Uterus (tissue), 4 donors: ENCODE data around the gene SLC48A1. TPM values are rescaled to one million over a fixed set of nuclear protein-coding genes. Genes with fewer than 3 reads are reported as not detected.

Experiments
- DNase-seq, 2 donors: peaks; one replicate each; pipeline ENCODE4 v3.0.0-alpha.2; 2019 to 2020
- H3K27ac ChIP-seq, 2 donors: fragments of 200-600 bp; sonication (generic); 1 replicate in 1 of 2; 2 replicates in 1 of 2; pipeline ENCODE4 v1.5.1; 2016 to 2018
- H3K27me3 ChIP-seq, 2 donors: fragments of 200-600 bp; sonication (generic); one replicate each; pipeline ENCODE4 v1.5.1; 2018 to 2019; ENCODE audit warnings: control low read depth in 1 of 2
- H3K36me3 ChIP-seq, 2 donors: fragments of 200-600 bp; sonication (generic); one replicate each; pipeline ENCODE4 v1.5.1; 2019; ENCODE audit warnings: control low read depth in 1 of 2
- H3K4me1 ChIP-seq, 2 donors: fragments of 200-600 bp; sonication (generic); one replicate each; pipeline ENCODE4 v1.5.1; 2018 to 2019; ENCODE audit warnings: control low read depth in 1 of 2
- H3K4me3 ChIP-seq, 2 donors: fragments of 200-600 bp; sonication (generic); 1 replicate in 1 of 2; 2 replicates in 1 of 2; pipeline ENCODE4 v1.5.1; 2018 to 2019; ENCODE audit warnings: mild to moderate bottlenecking in 1 of 2
- H3K9me3 ChIP-seq, 2 donors: fragments of 200-600 bp; sonication (generic); one replicate each; pipeline ENCODE4 v1.5.1; 2019; ENCODE audit warnings: control low read depth in 1 of 2
- CTCF ChIP-seq, 4 experiments: fragments of 200-600 bp in 2 of 4; fragments of 450-650 bp in 2 of 4; sonication (generic) in 2 of 4; IDR thresholded peaks; one replicate each; pipeline ENCODE4 v1.5.1; 2016 to 2019; ENCODE audit warnings: antibody characterized with exemption in 4 of 4, mild to moderate bottlenecking in 2 of 4, moderate library complexity in 1 of 4
- POLR2A ChIP-seq, 2 donors: fragments of 450-650 bp; IDR thresholded peaks; one replicate each; pipeline ENCODE4 v1.6.1; 2016; ENCODE audit warnings: antibody characterized with exemption in 2 of 2, mild to moderate bottlenecking in 1 of 2, moderate library complexity in 1 of 2
- intact Hi-C: fragments of 100-400 bp; cut with DNase I; formaldehyde crosslinking; loops from one replicate; pipeline ENCODE4 v1.15.1; 2023; ENCODE audit warnings: low total_unique reads
- total RNA-seq, 4 donors: library from RNA; depleted of rRNA in 3 of 4; stranded (reverse); fragments of >200 nt in 3 of 4; gene quantifications; one replicate each; pipeline versions ENCODE4 v1.1.0 to v1.2.4, GENCODE V29; 2014 to 2023
- donor health status: DM: yes; HTN: yes; CAD: no.

The SLC48A1 gene
- total RNA-seq, 4 donors from 2014 or later, result 1.3 to 50.5 (median 15.4) TPM

DNA sequence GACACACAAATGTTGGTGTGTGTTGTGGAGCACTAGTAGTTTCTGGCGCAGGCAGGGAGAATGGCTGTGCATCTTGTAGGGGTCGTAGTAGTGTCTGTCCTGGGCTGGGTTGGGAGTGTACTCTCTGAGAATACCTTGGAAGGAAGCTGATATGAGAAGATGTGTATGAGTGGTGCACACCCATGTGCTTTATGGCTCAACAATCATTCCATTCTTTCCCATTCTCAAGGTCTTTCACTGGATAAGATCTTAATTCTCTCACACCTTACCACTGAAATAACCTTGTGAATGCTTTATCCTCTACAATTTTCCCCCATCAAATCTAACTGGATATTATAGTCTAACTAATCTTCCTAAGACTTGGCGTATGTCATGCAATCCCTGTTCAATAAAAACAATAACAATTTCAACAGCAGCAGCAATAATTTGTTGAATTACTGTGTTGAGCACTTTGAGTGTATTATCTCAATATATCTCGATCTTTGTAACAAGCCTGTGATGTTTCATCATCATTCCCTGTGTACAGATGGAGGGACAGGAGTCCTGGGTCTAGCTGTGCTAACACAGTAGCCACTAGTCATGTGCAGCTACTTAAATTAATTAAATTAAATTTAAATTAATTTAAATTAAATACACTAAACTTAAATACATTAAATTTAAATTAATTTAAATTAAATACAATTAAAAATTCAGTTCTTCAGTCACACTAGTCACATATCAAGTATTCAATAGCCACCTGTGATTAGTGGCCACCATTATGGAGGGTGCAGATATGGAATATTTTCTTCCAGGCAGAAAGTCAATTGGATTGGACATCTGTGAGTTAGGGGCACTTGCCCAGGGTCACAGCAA is 3.6 kb upstream of the SLC48A1 start:
- Histone ChIP-seq H3K36me3 (no peaks in the 10 kb centered on the region), H3K9me3 (no peaks in the 10 kb centered on the region), H3K4me1 (peaks cover 0 to under 1% of the 10 kb centered on the region in 2 donors), H3K27ac (no peak overlapping the region), H3K4me3 (no peak overlapping the region), H3K27me3 (no peaks in the 10 kb centered on the region)
- DNase-seq, result no peak
- TF ChIP-seq CTCF (IDR thresholded peaks at IDR 0.05), result no peak
- no peak for TF ChIP-seq POLR2A (IDR thresholded peaks at IDR 0.05)
- intact Hi-C loops, result no loop called here

DNA sequence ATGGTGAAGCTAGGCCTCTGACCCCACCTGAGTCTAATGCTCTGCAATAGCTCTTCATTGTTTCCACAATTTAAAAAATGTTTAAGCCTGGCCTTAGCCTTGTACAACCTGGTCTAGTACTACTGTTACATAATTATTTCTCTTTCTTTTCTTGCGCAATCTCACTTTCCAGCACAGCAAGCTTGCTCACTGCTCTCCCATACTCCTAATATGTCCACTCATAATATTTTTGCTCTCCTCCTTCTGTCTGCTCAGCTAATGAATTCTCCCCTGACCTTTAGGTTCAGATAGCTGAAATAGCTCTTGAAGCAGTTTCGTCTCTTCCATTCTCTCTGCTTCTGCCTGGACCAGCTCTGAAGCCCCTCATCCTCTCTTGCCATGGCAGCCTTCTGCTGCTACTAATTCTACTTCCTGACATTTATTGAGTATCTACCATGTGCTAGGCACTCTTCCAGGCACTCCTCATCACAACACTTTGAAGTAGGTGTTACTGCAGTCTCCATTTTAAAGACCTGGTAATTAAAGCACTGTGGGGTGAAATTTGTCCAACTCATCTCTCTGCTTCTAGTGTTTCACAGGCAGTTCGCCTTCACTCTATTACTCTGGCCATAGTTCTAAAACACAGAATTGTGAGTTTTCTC is 2.8 kb upstream of the SLC48A1 start:
- H3K27ac ChIP-seq, result no peak overlapping the region

GRCh38 chr12:47771304-47771703 is 1.7 kb upstream of the SLC48A1 start:
- Histone ChIP-seq H3K36me3 (no peaks in the 10 kb centered on the region), H3K9me3 (no peaks in the 10 kb centered on the region), H3K4me3 (no peak overlapping the region), H3K4me1 (peaks cover 0 to 5% of the 10 kb centered on the region in 2 donors), H3K27ac (no peak overlapping the region), H3K27me3 (no peaks in the 10 kb centered on the region)
- intact Hi-C loops, result no loop called here
- no peak for DNase-seq
- no peak for TF ChIP-seq POLR2A (IDR thresholded peaks at IDR 0.05)
- TF ChIP-seq CTCF (IDR thresholded peaks at IDR 0.05), result no peak

More for the DNA sequence above, 2.8 kb upstream of the SLC48A1 start:
- Histone ChIP-seq H3K4me3 (no peak overlapping the region), H3K4me1 (peaks cover 0 to 5% of the 10 kb centered on the region in 2 donors), H3K27me3 (no peaks in the 10 kb centered on the region), H3K36me3 (no peaks in the 10 kb centered on the region), H3K9me3 (no peaks in the 10 kb centered on the region)
- no peak for DNase-seq
- TF ChIP-seq CTCF (IDR thresholded peaks at IDR 0.05) (no peak), POLR2A (IDR thresholded peaks at IDR 0.05) (no peak)
- intact Hi-C loops, result no loop called here

- Histone ChIP-seq H3K27me3 (no peaks in the 10 kb centered on the region), H3K27ac (no peak overlapping the region), H3K4me1 (peaks cover 0 to 5% of the 10 kb centered on the region in 2 donors), H3K4me3 (no peak overlapping the region), H3K36me3 (no peaks in the 10 kb centered on the region), H3K9me3 (no peaks in the 10 kb centered on the region)
- intact Hi-C loops, result no loop called here
- no peak for DNase-seq
- TF ChIP-seq POLR2A (IDR thresholded peaks at IDR 0.05) (no peak), CTCF (IDR thresholded peaks at IDR 0.05) (no peak)
These were observed 861 bp upstream of the SLC48A1 start for GRCh38 chr12:47772094-47772660.

DNA sequence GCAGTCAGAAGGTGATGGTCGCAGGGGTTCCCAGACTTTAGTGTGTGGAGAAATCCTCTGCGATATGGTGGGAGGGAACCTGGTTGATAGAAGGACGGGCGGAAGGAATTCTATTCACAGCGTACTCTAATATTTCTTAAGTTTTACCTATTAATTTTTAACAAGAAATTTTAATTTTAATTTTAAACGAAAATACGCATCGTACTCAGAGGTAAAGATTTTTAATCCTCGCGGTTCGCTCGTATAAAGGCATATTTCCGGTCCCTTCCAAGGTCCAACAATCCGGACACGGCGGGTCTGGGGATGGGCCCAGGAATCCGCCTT is 338 bp upstream of the SLC48A1 start:
- TF ChIP-seq CTCF (IDR thresholded peaks at IDR 0.05) (no peak), POLR2A (IDR thresholded peaks at IDR 0.05) (no peak)
- intact Hi-C loops, result no loop called here

More for the DNA sequence above, 338 bp upstream of the SLC48A1 start:
- Histone ChIP-seq H3K27me3 (no peaks in the 10 kb centered on the region), H3K4me3 (peak overlapping the region; percentile 43 to 99), H3K9me3 (no peaks in the 10 kb centered on the region), H3K27ac (peak overlapping the region; percentile 69 to 87), H3K4me1 (peaks cover 0 to 5% of the 10 kb centered on the region in 2 donors), H3K36me3 (no peaks in the 10 kb centered on the region)
- DNase-seq, result no peak
